B cell (primary cell): ENCODE measurements around the gene ZNF609.

ENCODE experiments used
- EZH2 ChIP-seq: IDR thresholded peaks from 2 replicates; pipeline ENCODE4 v1.6.1; 2012; ENCODE audit warnings: borderline replicate concordance, low read depth, mild to moderate bottlenecking, moderate library complexity, low read length; ENCODE audit not compliant: insufficient read depth, poor library complexity, severe bottlenecking
- TF ChIP-seq, protein P1 (sequence below): fragments of 200-600 bp; IDR thresholded peaks from one replicate; pipeline ENCODE4 v1.8.0; 2022; ENCODE audit warnings: antibody characterized with exemption, mild to moderate bottlenecking

DNA sequence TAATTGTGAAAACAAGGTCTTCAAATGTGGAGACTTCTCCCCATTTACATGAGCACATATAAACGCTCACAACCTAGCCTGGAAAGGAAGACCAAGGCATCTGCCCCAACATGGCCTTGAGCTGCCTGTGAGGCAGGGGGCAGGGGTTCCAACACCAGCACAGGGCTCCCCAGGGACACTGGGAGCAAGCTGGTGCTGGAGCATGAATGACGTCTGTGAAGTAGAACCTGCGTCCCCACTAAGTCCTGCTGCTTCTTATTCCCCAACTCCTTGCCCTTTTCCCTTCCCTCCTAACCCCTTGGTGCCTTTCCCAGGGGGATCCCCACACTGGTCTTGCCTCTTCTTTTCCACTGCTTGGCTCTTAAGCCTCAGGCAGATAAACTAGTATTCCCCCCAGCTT lies 221.9 kb downstream of the ZNF609 start:
- TF ChIP-seq, protein P1, sequence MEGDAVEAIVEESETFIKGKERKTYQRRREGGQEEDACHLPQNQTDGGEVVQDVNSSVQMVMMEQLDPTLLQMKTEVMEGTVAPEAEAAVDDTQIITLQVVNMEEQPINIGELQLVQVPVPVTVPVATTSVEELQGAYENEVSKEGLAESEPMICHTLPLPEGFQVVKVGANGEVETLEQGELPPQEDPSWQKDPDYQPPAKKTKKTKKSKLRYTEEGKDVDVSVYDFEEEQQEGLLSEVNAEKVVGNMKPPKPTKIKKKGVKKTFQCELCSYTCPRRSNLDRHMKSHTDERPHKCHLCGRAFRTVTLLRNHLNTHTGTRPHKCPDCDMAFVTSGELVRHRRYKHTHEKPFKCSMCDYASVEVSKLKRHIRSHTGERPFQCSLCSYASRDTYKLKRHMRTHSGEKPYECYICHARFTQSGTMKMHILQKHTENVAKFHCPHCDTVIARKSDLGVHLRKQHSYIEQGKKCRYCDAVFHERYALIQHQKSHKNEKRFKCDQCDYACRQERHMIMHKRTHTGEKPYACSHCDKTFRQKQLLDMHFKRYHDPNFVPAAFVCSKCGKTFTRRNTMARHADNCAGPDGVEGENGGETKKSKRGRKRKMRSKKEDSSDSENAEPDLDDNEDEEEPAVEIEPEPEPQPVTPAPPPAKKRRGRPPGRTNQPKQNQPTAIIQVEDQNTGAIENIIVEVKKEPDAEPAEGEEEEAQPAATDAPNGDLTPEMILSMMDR = no peak
- TF ChIP-seq EZH2 = no peak
